Fibroblast of skin of abdomen (primary cell): ENCODE data around the gene RAB40AL. TPM values are rescaled to one million over a fixed set of nuclear protein-coding genes. Genes with fewer than 3 reads are reported as not detected.
A peak's percentile ranks its signal among the peaks of the same experiment; 100 is the strongest.
"Not testable (repeated sequence)": the region's sequence is repeated elsewhere in the genome, so short reads cannot be mapped to it uniquely, and the experiment has no call there.

Source experiments
- DNase-seq: peaks from one replicate; pipeline ENCODE4 v3.0.0-alpha.2; 2013
- polyA plus RNA-seq, 2 experiments: library from polyadenylated mRNA; unstranded; fragments of 120-200 nt; gene quantifications; one replicate each; pipeline ENCODE4 v1.2.1, GENCODE V29; 2013; ENCODE audit not compliant: insufficient read length in 2 of 2

RAB40AL gene
- not detected for polyA plus RNA-seq (2013, experiment 1 of 2; ENCODE audit: insufficient read length)
- not detected for polyA plus RNA-seq (2013, experiment 2 of 2; ENCODE audit: insufficient read length)

GRCh38 chrX:102936972-102937371 is at the start of gene RAB40AL:
RAB40AL (plus strand) TSS chrX:102937272; CDS start chrX:102937319, 47 bp downstream.
- DNase-seq: not testable (repeated sequence)

DNA sequence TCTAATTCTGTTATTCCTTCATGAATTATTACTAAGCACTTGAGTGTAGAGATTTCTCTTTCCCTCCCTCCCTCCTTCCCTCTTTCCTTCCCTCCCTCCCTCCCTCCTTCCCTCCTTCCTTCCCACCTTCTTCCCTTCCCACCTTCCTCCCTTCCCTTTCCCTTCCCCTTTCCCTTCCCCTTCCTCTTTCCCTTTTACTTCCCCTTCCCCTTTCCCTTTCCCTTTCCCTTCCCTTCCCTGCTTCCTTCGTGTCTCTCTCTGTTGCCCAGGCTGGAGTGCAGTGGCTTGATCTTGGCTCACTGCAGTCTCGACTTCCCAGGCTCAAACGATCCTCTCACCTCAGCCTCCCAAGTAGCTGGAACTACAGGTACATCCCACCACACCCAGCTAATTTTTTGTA is 49.4 kb upstream of the RAB40AL start:
- no peak for DNase-seq

DNA sequence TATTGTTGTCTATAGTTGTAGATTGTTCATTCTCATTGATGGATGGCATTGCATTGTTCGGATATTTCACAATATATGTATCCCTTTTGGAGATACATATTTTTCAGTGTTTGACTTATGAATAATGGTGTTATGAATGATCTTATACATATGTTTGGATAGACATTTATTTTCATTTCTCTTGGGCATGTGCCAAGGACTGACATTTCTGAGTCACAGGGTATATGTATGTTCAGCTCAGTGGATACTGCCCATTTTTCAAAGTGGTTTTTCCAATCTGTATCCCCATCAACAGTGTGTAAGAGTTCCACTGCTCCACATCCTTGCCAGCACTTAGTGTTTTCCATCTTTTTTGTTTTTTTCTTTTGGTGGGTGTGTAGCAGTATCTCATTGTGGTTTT is 45.0 kb upstream of the RAB40AL start:
- DNase-seq: peak; percentile 10

DNA sequence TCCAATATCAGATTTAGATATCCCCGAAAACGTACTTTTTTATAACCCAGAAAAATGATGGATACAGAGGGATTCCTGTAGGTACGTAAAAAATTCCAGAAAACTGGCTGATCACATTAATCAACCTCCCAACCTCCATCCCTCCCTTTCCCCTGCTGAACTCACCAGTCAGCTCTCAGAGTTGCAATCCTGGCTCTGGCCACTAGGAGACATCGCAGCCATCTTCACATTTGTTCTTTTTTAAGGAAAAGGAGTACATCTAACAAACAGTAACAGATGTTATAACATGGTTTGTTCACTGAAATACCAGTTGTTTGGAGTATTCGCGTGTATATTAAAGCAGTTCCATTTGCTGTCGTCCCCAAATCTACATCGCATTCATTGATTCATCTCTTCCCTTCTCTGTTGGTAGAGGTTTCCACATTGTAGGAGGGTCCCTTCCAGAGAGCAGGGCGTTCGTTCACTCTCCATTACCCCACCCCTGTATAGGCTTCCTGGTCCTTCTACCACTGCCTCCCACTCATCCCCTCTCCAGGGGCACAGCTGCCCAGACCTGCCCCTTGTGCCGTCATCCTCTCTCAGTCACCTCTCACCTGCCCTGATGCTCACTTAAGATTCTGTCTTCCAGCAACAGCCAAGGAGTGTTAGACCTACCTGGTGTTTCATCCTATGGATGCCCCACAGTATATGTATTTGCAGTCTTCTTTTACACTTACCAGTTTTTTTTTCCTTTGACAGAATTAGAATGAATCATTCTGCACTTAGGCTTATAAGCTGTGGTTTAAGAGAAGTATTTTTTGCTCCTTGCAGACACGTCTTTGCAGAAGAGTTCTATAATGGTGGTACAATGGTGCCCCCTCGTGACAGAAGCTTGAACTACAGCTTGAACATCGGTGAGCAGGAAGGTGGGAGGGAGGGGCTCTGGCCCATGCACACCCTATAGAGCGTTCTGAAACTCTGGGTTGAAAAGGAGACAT is 36.8 kb upstream of the RAB40AL start:
- DNase-seq: peak; percentile 74

DNA sequence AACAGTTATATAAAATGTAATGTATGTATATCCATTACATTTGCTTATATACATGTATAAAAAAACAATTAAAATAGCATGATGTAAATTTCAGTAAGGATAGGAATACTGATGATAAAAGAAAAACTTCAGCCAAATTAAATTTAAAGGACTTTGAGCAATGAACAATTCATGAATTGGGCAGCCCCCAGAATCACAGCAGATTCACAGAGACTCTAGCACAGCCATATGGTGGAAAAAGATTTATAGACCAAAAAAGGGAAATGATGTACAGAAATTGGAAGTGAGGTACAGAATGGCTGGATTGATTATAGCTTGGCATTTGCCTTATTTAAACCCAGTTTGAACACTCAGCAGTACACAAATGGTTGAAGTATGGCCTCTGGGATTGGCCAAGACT is 34.7 kb upstream of the RAB40AL start:
- no peak for DNase-seq

DNA sequence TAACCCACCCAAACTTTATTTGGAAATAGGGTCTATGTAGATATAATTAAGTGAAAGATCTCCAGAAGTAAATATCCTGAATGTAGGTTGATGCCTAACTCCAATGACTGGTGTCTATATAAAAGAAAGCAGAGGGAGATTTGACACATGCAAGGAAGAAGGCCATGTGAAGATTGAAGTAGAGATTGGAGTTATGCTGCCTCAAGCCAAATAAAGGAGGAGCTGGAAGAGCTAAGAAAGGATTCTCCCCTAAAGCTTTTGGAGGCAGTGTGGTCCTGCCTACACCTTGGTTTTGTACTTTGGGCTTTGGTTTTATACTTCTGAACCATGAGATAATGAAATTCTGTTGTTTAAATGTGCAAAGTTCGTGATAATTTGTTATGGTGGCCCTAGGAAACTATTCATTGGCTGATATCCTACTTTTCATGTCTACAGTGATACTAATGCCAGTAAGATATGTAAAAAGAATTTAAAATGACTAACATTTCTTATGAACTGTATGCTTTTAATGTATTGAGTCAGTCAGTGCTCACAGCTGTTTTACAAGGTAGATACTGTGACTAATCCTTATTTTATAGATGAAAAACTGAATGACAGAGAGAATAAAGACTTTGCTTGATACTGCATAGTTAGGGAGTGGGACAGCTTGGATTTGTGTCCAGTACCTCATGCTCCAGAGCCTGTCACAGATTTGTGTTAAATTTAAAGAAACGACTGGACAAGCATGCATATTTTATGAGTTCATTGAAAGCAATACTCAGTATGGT is 5.9 kb upstream of the RAB40AL start:
- peak; percentile 8 for DNase-seq

DNA sequence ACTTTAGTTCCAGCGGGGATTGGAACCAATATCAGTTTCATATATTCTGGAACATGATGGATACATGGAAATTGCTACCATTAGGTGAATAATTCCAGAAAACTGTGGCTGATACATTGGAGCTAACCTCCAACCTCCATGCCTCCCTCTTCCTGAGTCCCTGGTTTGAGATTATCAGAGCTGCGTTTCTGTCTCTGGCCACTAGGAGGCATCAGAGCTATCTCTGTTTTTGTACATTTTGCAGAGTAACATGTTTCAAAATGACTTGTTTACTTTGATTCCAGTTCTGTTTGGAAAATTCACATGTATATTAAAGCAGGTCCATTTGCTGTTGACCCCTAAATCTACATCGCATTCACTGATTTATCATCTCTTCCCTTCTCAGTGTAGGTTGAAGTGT is 2.4 kb upstream of the RAB40AL start:
- DNase-seq: peak; percentile 11

- DNase-seq: peak; percentile 36
Measured at GRCh38 chrX:102950908-102951866, 14.1 kb downstream of the RAB40AL start.

- DNase-seq: no peak
Measured at GRCh38 chrX:102957751-102958150, 20.7 kb downstream of the RAB40AL start.

GRCh38 chrX:102958794-102959193 is 21.7 kb downstream of the RAB40AL start:
- DNase-seq: no peak

GRCh38 chrX:102959471-102959870 is 22.4 kb downstream of the RAB40AL start:
- peak; percentile 10 for DNase-seq

DNA sequence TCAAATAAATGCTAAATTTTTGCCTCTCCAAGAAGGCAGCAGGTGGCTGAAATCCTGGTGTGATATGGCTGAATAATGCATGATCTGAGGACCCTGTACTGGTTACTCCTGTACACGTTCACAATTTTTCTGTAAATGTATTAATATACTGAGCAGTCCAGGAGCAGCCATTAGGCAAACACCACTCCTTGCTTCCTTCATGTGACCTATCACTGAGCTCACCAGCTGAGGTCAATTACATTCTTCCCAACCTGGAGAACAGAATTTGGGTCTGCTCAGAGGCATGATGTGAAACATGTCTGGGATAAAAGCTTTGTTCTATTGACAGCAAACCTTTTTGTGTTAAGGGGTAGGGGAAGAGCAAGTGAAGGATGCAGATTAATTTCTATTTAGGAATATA is 26.9 kb downstream of the RAB40AL start:
- DNase-seq: no peak

GRCh38 chrX:102964940-102965339 is 27.9 kb downstream of the RAB40AL start:
- no peak for DNase-seq

GRCh38 chrX:102966701-102967100 is 29.6 kb downstream of the RAB40AL start:
- DNase-seq: peak; percentile 26

GRCh38 chrX:102968216-102968615 is 31.1 kb downstream of the RAB40AL start:
- no peak for DNase-seq

DNA sequence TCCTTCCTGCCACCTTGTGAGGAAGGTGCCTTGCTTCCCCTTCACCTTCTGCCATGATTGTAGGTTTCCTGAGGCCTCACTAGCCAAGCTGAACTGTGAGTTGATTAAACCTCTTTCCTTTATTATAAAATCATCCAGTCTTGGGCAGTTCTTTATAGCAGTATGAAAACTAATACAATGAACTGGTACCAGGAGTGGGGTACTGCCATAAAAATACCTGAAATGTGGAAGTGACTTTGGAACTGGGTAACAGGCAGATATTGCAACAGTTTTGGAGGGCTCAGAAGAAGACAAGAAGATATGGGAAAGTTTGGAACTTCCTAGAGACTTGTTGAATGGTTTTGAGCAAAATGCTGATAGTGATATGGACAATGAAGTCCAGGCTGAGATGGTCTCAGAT is 34.5 kb downstream of the RAB40AL start:
- not testable (repeated sequence) for DNase-seq

DNA sequence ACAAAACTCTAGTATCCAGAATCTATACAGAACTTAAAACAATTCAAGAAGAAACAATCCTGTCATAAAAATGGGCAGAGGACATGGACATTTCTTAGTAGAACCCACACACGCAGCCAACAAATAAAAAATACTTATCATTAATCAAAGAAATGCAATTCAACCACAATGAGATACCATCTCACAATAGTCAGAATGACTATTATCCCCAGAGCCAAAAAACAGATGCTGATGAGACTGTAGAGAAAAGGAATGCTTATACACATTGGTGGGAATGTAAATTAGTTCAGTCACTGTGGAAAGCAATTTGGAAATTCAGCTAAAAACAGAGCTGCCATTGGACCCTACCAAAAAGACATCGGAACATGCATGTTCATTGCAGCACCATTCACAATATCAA is 37.9 kb downstream of the RAB40AL start:
- no peak for DNase-seq

GRCh38 chrX:102976286-102976685 is 39.2 kb downstream of the RAB40AL start:
- no peak for DNase-seq

DNA sequence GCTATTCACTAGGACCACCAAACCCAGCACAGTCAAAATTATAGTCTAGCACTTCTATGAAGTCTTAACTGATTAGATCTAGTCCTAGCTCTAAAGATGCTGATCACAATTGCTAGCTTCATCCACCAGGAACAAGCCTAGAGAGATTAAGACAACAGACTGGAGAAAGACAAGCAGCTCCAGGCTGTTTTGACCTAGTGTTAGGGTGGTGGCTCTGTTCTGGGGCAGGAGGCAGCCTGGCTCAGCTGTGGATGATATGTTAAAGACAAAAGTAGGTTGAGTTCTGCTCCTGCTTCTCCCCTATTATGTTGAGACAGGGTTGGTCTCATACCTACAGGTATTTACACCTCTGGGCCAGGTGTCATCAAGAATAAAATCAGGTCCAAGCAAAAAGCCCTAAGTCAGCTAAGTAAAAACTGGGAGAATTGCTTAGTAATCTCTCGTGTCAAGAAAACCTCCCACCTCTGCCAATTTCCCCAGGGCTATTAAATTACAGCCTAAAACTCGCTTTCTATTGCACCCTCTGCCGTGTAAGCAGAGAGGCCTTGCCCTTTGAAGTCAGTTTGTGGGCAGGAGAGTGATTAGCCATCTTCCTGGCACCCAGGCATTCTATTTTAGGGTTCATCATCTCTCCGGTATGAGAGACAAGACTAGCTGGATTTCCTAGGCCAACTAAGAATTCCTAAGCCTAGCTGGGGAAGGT is 39.9 kb downstream of the RAB40AL start:
- peak; percentile 29 for DNase-seq

GRCh38 chrX:102978594-102978993 is 41.5 kb downstream of the RAB40AL start:
- DNase-seq: no peak

GRCh38 chrX:102979536-102979935 is 42.5 kb downstream of the RAB40AL start:
- DNase-seq: no peak
